ENCODE measurements around the gene SIGLEC14.

- TF ChIP-seq CTCF (IDR thresholded peaks at IDR 0.05 in 8 of 11, conservative IDR thresholded peaks at IDR 0.05 in 3 of 11) (no peak), POLR2AphosphoS5 (IDR thresholded peaks at IDR 0.05) (peak in 1 of 3 donors; percentile 35), POLR2A (IDR thresholded peaks at IDR 0.05) (no peak)
These were observed 4.7 kb upstream of the SIGLEC14 start for GRCh38 chr19:51651216-51651846.

Data from spleen (tissue), 7 donors.